CD4-positive, alpha-beta T cell treated with Interleukin-6 for 4 hours (primary cell): ENCODE measurements around the gene PYROXD2.
"Not testable (repeated sequence)": the region's sequence is repeated elsewhere in the genome, so short reads cannot be mapped to it uniquely, and the experiment has no call there.

ENCODE experiments used
- DNase-seq: peaks from one replicate; pipeline ENCODE4 v3.0.0-alpha.2; 2020; ENCODE audit warnings: mixed read lengths

Gene PYROXD2

GRCh38 chr10:98388101-98388655, 26.8 kb downstream of the PYROXD2 start:
- no peak for DNase-seq

- no peak for DNase-seq
Observed at GRCh38 chr10:98384531-98385133, 30.4 kb downstream of the PYROXD2 start.

DNA sequence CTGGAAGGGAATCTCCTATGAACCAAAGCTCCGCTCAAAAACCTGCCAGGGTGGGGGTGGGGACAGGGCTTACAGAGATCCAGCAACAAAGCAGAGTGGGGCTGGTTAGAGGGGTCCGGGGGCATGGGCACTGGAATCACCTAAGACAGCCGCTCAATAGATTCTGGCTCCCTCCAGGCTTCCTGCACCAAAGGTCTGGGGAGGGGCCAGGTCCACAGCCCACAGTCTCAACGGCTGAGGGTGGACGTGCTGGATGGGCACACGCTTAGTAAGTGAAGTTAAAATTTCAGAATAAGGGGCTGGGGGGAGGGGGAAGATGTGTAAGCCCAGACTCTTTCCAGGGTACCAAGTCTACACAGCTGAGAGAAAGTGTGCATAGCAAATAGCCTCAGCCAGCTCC, 31.1 kb downstream of the PYROXD2 start:
- no peak for DNase-seq

- DNase-seq = not testable (repeated sequence)
Observed at GRCh38 chr10:98383134-98383667, 31.8 kb downstream of the PYROXD2 start.

- DNase-seq = no peak
Observed at GRCh38 chr10:98382691-98383101, 32.3 kb downstream of the PYROXD2 start.

DNA sequence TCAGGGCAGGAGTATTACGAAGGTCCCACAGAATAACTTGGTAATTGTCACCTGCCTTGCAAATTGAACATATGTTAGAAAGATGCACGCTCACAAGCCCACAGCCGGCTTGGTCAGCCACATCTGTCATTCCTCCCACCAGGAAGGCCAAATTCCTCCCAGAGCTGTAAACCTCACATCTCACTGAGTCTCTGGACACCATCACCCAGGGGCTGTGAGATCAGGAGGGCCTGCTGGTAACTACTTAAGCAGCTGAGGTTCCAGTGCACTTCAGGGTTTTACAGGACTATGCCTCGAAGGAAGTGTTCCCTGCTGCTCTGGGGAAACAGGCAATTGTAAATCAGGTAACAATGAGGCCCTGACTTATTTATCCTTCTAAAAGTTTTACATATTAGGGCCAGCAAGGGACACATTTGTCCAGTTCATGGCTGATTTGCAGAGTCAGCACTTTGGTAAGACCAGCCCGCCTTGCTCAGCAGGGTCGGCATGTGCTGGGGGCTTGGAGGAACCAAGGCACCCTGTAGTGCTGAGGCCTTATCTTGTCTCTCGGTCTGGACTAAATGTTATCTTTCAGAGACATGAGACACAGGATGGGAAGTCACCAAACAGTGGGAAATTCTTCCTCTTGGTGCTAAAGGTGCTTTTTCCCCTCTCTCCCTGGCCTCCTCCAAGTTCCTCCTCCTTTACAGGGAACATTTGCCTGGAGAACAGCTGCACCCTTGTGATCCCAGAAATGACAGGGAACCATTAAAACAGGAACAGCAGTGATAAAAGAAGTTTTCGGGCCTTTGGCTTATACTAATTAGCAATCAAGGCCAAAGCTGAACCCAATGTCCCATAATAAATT, 34.3 kb downstream of the PYROXD2 start:
- DNase-seq = no peak

GRCh38 chr10:98378722-98379121, 36.3 kb downstream of the PYROXD2 start:
- no peak for DNase-seq

DNA sequence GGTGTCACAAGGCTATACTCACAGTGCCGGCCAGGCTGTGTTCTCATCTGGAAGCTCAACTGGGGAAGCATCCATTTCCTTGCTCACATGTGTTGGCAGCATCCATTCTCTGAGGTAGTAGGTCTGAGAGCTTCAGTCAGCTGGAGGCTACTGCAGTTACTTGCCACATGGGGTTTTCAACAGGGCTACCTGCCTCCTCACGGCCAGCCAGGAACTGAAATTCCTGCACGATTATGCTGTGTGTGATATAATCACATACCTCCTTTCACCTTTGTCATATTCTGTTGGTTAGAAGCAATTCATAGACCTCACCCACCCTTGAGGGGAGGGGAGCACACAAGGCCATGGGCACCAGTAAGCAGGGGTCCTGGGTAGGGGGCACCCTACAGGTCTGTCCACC, 37.4 kb downstream of the PYROXD2 start:
- DNase-seq = no peak

DNA sequence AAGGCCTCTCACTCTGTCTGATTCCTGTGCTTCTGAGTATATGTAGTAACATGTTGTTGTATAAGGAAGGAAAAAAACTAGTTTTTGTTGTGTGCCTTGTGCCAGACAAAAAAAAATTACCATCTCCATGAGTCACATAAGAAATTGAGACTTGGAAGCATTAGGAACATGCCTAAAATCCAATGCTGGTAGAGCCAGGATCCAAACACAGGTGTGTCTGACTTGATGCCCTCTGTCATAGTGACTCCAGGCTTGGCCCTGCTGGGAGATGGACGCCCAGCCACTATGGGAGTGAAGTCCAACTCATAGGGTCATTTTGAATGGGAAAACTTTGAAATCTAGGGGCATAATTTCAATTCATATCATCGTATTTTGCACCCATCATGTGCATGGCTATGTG, 38.0 kb downstream of the PYROXD2 start:
- DNase-seq = no peak

- DNase-seq = no peak
Observed at GRCh38 chr10:98376485-98376884, 38.5 kb downstream of the PYROXD2 start.

DNA sequence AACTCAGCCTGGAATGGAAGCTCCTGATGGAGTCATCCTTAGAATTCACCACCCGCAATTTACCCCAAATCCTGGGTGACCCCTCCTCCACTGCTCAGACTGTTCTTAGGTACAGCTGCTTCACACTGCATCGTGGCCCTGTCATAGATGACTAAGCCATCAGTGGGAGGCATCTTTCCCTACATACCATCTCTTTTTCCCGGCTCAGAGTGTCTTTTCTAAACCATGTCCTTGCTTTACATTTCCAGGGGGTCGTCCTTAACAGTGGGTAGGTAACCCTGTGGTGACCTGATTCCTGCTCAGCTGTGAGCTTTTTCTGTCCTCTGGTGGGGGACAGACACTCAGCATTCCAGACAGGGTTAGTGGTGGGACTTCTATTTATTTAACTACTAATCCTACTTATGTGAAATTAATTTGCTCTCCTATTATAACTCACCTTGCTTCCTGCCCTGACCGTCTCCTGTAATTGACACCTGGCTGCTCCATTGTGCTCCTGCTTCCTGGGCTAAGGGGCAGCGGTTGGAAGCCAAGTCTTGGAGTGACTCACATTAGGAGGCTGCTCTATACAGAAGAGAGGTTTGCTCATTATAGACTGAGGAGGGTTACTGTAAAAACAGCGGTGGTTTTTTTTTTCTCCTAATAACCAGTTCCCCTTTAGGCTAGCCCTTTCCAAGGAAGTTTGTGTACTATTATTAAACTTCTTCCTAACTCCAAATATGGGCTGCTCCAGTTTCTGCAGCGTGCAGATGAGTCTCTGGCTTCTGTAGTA, 40.6 kb downstream of the PYROXD2 start:
- no peak for DNase-seq

GRCh38 chr10:98373260-98374040, 41.5 kb downstream of the PYROXD2 start:
- no peak for DNase-seq

GRCh38 chr10:98370831-98371820, 43.9 kb downstream of the PYROXD2 start:
- no peak for DNase-seq

GRCh38 chr10:98369801-98370200, 45.2 kb downstream of the PYROXD2 start:
- no peak for DNase-seq

GRCh38 chr10:98368644-98369043, 46.3 kb downstream of the PYROXD2 start:
- DNase-seq = no peak

GRCh38 chr10:98367604-98368451, 47.2 kb downstream of the PYROXD2 start:
- no peak for DNase-seq

DNA sequence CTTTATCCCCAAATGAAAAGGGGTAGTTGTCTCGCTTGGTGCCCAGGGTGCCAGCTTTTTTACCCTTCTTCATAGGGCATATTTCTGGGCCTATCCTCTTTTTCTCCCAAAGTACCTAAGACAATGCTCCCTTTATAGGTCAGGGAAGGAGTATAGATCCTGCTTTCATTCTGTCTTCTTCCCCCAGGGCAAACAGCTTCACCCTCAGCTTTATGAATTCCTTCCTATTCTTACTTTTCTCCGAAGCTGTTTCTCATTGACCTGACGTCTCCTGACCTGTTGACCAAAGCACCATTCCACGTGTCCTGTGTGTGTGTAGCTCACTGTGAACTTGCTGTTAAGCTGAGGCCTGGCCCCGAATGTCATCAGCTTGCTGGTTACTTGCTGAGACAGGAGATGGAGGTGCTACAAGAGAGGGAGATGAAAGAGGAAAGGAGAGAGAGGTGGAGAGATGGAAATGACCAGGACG, 48.9 kb downstream of the PYROXD2 start:
- no peak for DNase-seq

DNA sequence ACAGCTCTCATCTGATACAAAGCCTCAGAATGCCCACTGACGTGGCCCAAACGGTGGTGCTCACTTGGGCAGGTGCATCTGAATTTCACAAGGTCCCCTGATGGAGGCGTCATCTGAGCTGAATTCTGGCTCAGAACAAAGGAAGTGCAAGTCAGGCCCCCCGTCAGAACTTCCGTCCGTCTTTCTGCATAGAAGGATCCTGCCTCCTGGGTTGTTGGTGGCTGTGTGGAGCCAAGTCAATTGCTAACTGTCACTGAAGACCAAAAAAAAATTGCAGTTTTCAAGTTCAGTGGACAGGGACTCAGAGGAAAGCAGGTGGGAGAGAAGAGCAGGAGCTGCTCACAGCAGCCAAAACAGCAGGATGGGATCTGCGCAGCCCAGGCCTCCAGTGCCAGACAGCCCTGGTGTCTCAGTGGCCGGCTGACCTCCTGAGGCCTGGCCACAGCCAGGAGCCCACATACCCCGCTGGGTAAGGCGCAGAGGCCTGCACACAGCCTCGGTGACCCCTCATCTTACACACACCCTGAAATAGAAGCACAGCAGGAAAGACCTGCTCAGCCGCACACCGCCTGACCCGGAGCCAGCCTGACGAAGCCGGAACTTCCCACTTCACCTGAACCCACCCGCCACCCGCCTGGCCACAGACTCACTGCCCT, 49.4 kb downstream of the PYROXD2 start:
- DNase-seq = no peak

DNA sequence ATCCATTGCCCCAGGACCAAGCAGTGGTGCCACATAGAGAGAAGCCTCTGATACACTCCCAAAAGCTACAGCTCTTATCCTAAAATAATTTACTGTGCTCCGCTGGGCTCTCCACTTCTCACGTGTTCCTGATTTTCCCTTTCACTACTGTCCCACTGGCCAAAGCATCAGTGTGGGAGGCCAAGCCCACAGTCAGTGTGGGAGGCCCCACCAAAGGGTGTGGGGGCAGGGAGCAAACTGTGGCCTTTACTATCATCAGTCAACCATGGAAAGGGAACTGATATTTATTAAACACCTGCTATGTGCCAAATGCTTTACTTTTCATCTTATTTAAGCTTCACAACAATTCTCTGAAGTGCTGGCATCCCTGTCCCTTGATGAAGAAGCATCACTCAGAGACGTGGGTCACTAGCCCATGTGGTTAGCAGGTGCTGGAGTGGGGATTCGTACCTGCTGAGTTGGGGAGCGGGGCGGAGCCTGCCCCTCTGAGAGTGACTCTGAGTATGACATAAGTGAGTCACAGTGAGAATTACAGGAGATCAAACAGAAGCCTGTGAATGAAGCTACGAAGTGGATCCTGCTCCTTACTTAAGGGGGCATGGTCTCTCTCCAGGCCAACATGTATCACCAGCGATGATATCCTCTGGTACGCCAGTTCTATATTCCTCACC, 50.4 kb downstream of the PYROXD2 start:
- DNase-seq = no peak
